Activated CD8-positive, alpha-beta memory T cell treated with anti-CD3 and anti-CD28 coated beads, Interleukin-2, amount 10 ng/mL, durations not matched to agents 7 days and 5 days (primary cell): ENCODE data around the gene IL6. TPM values are rescaled to one million over a fixed set of nuclear protein-coding genes. Genes with fewer than 3 reads are reported as not detected.
"Not testable (repeated sequence)": the region's sequence is repeated elsewhere in the genome, so short reads cannot be mapped to it uniquely, and the experiment has no call there.

Experiments
- ATAC-seq: fragments of 150-1000 bp; cut with Tn5 transposase; one replicate; pipeline ENCODE4 v1.10.0; 2021; ENCODE audit warnings: moderate library complexity
- CTCF ChIA-PET: fragments of 350-600 bp; sonication (Branson Sonifier 250); formaldehyde crosslinking; loops from one replicate; lab custom pipeline; 2021; ENCODE audit warnings: antibody characterized with exemption; lab: Charles Lee
- DNase-seq: peaks from one replicate; pipeline ENCODE4 v3.0.0-alpha.2; 2020
- H3K27ac Mint-ChIP-seq: one replicate; pipeline ENCODE4 v1.8.0; 2021; ENCODE audit warnings: mild to moderate bottlenecking, mixed read lengths
- H3K27me3 Mint-ChIP-seq: one replicate; pipeline ENCODE4 v1.8.0; 2021; ENCODE audit warnings: mixed read lengths
- H3K36me3 Mint-ChIP-seq: one replicate; pipeline ENCODE4 v1.8.0; 2021; ENCODE audit warnings: mild to moderate bottlenecking, mixed read lengths
- H3K4me1 Mint-ChIP-seq: one replicate; pipeline ENCODE4 v1.8.0; 2021; ENCODE audit warnings: mixed read lengths
- H3K4me3 Mint-ChIP-seq: one replicate; pipeline ENCODE4 v1.8.0; 2021; ENCODE audit warnings: mild to moderate bottlenecking, moderate library complexity, mixed read lengths
- H3K9me3 Mint-ChIP-seq: one replicate; pipeline ENCODE4 v1.8.0; 2022; ENCODE audit warnings: low read depth, mixed read lengths
- total RNA-seq, 2 experiments: library from RNA; stranded (reverse); gene quantifications; one replicate each; pipeline ENCODE4 v1.2.3, GENCODE V29; 2021

Gene IL6
- total RNA-seq, 2 experiments from 2014 or later, result 0.66 TPM; not detected in 1

DNA sequence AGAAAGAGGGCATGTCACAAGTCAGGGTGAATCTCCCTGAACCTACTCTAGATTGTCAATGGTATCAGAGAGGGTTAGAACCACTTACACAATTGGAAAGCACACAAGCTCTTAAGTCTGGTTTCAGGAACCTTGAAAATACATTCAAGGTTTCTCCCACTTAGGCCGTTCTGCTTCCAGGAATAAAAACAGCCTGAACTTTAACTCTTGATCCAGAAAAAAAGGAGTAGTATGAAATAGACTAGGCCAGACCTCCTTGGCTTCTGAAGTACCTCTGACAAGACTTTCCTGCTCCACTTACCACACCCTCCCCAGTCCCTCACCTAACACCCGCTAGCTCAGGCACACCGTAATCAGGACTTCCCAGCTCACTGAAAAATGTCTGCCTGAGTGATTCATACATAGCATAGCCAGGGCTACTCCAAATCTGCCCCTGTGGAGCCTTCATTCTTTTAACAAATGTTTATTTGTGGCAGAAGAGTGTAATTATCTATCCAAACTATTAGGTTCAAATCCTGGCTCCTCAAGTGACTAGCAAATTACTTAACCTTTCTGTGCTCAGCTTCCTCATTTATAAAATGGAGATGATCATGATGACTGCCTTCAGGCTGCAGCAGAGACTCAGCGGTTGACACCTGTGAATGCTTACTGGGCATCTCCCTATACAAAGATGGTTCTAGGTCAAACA, 30.3 kb upstream of the IL6 start:
- Mint-ChIP-seq H3K9me3 (no peaks in the 10 kb centered on the region), H3K36me3 (peaks cover 15% of the 10 kb centered on the region), H3K4me3 (no peak overlapping the region), H3K27ac (no peak overlapping the region), H3K4me1 (peaks cover 65% of the 10 kb centered on the region), H3K27me3 (peaks cover 40% of the 10 kb centered on the region)
- ATAC-seq, result no peak
- CTCF ChIA-PET, result interaction anchor here (0.6 to 3.8 kb wide), 8 partner anchors 10 to 956 kb away, joined by 3 to 24 read pairs (median 3); partner anchors contain the start of gene IL6
- DNase-seq, result no peak

DNA sequence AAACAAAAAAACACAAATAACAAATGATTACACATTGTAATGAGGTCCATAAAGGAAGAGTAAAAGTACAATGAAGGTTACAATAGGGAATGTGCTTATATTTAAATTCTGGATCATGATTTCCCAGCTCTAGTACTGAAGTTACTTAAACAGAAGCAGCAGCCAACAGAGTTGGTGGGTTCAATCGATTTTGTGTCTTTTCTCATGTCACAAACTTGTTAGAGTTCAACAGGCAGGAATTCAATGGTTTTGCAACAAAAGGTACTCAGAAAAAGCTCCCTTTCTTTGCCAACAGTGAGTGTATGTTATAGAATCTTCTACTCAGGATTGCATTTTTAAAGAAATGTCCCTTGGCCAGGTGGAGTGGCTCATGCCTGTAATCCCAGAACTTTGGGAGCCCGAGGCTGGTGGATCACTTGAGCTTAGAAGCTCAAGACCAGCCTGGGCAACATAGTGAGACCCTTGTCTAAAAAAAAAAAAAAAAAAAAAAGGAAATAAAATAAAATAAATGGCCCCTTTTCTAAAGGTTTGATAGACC, 29.6 kb upstream of the IL6 start:
- H3K4me1 Mint-ChIP-seq, result peaks cover 67% of the 10 kb centered on the region
- DNase-seq (no peak), ATAC-seq (no peak)
- peaks cover 17% of the 10 kb centered on the region for H3K36me3 Mint-ChIP-seq
- H3K9me3 Mint-ChIP-seq, result no peaks in the 10 kb centered on the region
- no peak overlapping the region for H3K27ac Mint-ChIP-seq
- H3K4me3 Mint-ChIP-seq, result no peak overlapping the region
- H3K27me3 Mint-ChIP-seq, result peaks cover 42% of the 10 kb centered on the region
- CTCF ChIA-PET, result interaction anchor here (0.6 to 3.8 kb wide), 6 partner anchors 10 to 955 kb away, joined by 3 to 24 read pairs (median 4); partner anchors contain the start of gene IL6

DNA sequence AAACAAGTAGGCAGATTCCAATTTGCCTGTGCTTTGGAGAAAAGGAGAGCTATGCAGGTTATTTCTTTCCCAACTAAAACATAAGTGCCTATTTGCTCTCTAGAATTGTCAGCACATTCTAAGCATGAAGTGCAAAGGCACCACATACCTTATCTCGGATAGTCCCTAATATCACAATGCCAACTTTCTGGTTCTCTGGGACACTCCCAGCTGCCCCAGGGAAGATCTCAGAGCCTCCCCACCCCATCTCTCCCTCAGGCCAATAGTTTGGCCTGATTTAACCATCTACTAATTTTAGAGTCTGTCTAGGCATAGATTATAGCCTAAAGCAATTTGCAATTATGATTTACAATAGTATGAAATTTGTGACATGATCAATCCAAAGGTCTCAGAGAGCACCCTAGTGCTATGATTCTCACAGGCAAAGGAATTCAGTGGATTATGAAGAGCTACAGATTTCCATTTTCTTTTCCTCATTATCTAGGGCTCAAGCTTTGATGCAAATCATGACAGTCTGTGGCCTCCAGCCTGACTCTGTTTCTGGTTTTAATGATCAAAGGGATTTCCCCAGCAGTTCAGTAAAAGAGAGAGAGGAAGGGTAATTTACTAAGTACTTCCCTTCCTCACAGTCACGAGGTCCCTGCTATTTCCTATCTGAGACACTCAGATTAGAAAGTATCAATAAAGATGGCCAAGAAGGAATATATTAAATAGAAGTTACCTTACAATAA, 29.0 kb upstream of the IL6 start:
- Mint-ChIP-seq H3K4me1 (peaks cover 67% of the 10 kb centered on the region), H3K9me3 (no peaks in the 10 kb centered on the region)
- DNase-seq, result peak; percentile 53

DNA sequence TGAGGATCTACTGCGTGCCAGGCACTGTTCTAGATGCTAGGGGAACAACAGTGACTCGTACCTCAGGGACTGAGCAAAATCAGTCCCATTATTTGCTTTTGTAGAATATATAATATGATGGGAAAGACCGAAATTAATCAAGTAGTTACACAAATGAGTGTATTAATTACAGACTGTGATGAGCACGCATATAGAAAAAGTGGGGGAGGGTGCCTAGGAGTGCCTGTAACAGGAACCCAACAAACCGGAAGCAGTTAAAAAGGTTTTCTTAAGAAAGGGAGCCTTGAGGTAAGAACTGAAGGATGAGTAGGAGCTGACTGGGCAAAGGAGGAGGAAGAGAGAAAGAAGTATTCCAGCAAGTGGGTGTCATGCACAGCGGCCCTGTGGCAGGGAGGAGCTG, 28.2 kb upstream of the IL6 start:
- CTCF ChIA-PET, result interaction anchor here (1.4 kb wide), 1 partner anchor 28 kb away, joined by 3 read pairs; the partner anchor contains the start of gene IL6
- peaks cover 67% of the 10 kb centered on the region for H3K4me1 Mint-ChIP-seq
- no peak for DNase-seq
- H3K27me3 Mint-ChIP-seq, result peaks cover 40% of the 10 kb centered on the region
- peaks cover 14% of the 10 kb centered on the region for H3K36me3 Mint-ChIP-seq
- ATAC-seq, result peak; percentile 22
- peak overlapping the region; percentile 6 for H3K4me3 Mint-ChIP-seq
- H3K9me3 Mint-ChIP-seq, result no peaks in the 10 kb centered on the region
- H3K27ac Mint-ChIP-seq, result peak overlapping the region; percentile 85

More for the DNA sequence above, 29.0 kb upstream of the IL6 start:
- H3K27me3 Mint-ChIP-seq, result peaks cover 41% of the 10 kb centered on the region
- ATAC-seq, result peak; percentile 77
- H3K36me3 Mint-ChIP-seq, result peaks cover 17% of the 10 kb centered on the region
- peak overlapping the region; percentile 85 for H3K27ac Mint-ChIP-seq
- peak overlapping the region; percentile 6 for H3K4me3 Mint-ChIP-seq
- CTCF ChIA-PET, result interaction anchor here (1.1 to 3.8 kb wide), 3 partner anchors 11 to 34 kb away, joined by 3 to 24 read pairs (median 7); partner anchors contain the start of gene IL6

DNA sequence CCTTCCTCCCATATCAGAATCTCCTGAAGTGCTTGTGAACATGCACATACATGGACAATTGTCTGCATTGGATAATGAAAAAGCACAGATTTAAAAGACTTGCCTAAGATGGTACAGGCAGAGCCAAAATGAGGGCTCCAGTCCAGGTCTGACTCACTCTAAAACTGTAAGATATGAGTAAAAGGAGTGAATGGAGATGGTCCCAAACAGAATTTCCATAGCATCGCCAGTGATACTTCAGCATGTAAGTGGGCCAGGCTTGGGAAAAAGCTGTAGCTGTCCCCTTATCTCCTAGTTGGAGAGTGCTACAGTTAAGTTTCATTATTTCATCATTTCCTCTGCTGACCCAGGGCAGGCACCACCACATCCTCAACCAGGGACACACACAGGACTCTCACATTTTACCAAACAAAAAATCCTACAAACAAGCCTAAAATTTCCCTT, 26.4 kb upstream of the IL6 start:
- H3K4me1 Mint-ChIP-seq, result peaks cover 51% of the 10 kb centered on the region
- CTCF ChIA-PET, result interaction anchor here (0.8 to 2.0 kb wide), 9 partner anchors 11 to 141 kb away, joined by 3 to 7 read pairs (median 4); partner anchors contain the start of gene IL6
- DNase-seq, result peak; percentile 51
- peaks cover 30% of the 10 kb centered on the region for H3K27me3 Mint-ChIP-seq
- peaks cover 11% of the 10 kb centered on the region for H3K36me3 Mint-ChIP-seq
- peak overlapping the region; percentile 73 for H3K27ac Mint-ChIP-seq
- no peak overlapping the region for H3K4me3 Mint-ChIP-seq
- H3K9me3 Mint-ChIP-seq, result no peaks in the 10 kb centered on the region
- peak; percentile 59 for ATAC-seq

DNA sequence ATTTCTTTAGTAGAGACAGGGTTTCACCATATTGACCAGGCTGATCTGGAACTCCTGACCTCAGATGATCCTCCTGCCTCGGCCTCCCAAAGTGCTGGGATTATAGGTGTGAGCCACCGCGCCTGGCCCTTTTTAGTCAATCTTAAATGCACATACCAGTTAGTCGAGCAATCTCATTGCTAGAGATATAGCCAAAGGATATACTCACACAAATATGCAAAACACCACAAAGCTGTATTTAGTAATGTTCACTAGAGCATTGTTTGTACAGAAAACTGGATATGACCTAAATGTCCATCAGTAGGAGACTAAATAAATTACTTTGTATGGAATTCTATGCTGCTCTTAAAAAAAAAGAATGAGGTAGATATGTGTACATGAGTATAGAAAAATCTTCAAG, 24.5 kb upstream of the IL6 start:
- peaks cover 34% of the 10 kb centered on the region for H3K4me1 Mint-ChIP-seq
- H3K4me3 Mint-ChIP-seq, result no peak overlapping the region

DNA sequence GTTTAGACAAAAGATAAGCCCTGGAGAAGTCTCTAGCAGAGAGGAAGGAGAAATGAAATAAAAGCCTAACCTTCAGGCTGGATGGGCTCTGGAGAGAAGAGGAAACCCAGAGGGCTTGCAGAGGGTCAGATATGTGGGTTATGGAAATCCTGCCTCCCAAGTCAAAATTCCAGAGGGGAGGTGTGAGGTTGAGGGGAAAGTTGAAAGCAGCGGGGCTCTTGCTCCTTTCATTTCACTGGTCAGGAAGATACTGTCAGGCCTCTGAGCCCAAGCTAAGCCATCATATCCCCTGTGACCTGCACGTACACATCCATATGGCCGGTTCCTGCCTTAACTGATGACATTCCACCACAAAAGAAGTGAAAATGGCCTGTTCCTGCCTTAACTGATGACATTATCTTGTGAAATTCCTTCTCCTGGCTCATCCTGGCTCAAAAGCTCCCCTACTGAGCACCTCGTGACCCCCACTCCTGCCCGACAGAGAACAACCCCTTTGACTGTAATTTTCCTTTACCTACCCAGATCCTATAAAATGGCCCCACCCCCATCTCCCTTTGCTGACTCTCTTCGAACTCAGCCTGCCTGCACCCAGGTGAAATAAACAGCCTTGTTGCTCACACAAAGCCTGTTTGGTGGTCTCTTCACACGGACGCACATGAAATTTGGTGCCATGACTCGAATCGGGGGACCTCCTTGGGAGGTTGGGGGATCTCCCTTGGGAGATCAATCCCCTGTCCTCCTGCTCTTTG, 23.7 kb upstream of the IL6 start:
- Mint-ChIP-seq H3K27me3 (peaks cover 15% of the 10 kb centered on the region), H3K4me1 (peaks cover 28% of the 10 kb centered on the region)
- H3K4me3 Mint-ChIP-seq, CTCF ChIA-PET, DNase-seq, H3K27ac Mint-ChIP-seq, H3K9me3 Mint-ChIP-seq, H3K36me3 Mint-ChIP-seq, ATAC-seq: not testable (repeated sequence)

More for the DNA sequence above, 24.5 kb upstream of the IL6 start:
- ATAC-seq, result no peak
- no peak for DNase-seq
- CTCF ChIA-PET, result no interaction called here
- peaks cover 8% of the 10 kb centered on the region for H3K36me3 Mint-ChIP-seq
- no peak overlapping the region for H3K27ac Mint-ChIP-seq
- no peaks in the 10 kb centered on the region for H3K9me3 Mint-ChIP-seq
- H3K27me3 Mint-ChIP-seq, result peaks cover 19% of the 10 kb centered on the region

DNA sequence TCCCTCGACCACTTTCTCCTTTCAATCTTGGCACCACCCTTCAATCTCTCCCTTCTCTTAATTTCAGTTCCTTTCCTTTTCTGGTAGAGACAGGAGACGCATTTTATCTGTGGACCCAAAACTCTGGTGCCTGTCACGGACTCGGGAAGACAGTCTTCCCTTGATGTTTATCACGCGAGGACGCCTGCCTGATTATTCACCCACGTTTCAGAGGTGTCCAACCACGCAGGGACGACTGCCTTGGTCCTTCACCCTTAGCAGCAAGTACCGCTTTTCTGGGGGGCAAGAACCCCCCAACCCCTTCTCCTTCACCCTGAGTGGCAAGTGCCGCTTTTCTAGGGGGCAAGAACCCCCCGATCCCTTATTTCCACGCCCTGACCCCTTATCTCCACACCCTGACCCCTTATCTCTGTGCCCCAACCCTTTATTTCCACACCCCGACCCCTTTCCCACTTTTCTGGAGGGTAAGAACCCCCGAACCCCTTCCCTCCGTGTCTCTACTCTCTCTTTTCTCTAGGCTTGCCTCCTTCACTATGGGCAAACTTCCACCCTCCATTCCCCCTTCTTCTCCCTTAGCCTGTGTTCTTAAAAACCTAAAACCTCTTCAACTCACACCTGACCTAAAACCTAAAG, 22.9 kb upstream of the IL6 start:
- ATAC-seq, DNase-seq, CTCF ChIA-PET, H3K4me3 Mint-ChIP-seq, H3K27ac Mint-ChIP-seq, H3K36me3 Mint-ChIP-seq, H3K9me3 Mint-ChIP-seq: not testable (repeated sequence)
- peaks cover 15% of the 10 kb centered on the region for H3K27me3 Mint-ChIP-seq
- H3K4me1 Mint-ChIP-seq, result peaks cover 20% of the 10 kb centered on the region

DNA sequence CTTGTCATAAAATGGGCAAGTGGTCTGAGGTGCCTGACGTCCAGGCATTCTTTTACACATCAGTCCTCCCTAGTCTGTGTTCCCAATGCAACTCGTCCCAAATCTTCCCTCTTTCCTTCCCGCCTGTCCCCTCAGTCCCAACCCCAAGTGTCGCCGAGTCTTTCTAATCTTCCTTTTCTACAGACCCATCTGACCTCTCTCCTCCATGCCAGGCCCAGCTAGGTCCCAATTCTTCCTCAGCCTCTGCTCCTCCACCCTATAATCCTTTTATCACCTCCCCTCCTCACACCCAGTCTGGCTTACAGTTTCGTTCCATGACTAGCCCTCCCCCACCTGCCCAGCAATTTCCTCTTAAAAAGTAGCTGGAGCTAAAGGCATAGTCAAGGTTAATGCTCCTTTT, 22.3 kb upstream of the IL6 start:
- DNase-seq, H3K36me3 Mint-ChIP-seq, H3K27ac Mint-ChIP-seq, CTCF ChIA-PET, ATAC-seq, H3K9me3 Mint-ChIP-seq, H3K4me3 Mint-ChIP-seq: not testable (repeated sequence)
- Mint-ChIP-seq H3K27me3 (peaks cover 15% of the 10 kb centered on the region), H3K4me1 (peaks cover 17% of the 10 kb centered on the region)

DNA sequence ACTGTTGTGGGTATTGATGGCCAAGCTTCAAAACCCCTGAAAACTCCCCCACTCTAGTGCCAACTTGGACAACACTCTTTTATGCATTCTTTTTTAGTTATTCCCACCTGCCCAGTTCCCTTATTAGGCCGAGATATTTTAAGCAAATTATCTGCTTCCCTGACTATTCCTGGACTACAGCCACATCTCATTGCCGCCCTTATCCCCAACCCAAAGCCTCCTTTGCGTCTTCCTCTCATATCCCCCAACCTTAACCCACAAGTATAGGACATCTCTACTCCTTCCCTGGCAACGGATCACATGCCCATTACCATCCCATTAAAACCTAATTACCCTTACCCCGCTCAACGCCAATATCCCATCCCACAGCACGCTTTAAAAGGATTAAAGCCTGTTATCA, 21.1 kb upstream of the IL6 start:
- DNase-seq, CTCF ChIA-PET, H3K9me3 Mint-ChIP-seq, H3K4me1 Mint-ChIP-seq, H3K27ac Mint-ChIP-seq, H3K4me3 Mint-ChIP-seq, H3K36me3 Mint-ChIP-seq, ATAC-seq: not testable (repeated sequence)
- peaks cover 17% of the 10 kb centered on the region for H3K27me3 Mint-ChIP-seq

DNA sequence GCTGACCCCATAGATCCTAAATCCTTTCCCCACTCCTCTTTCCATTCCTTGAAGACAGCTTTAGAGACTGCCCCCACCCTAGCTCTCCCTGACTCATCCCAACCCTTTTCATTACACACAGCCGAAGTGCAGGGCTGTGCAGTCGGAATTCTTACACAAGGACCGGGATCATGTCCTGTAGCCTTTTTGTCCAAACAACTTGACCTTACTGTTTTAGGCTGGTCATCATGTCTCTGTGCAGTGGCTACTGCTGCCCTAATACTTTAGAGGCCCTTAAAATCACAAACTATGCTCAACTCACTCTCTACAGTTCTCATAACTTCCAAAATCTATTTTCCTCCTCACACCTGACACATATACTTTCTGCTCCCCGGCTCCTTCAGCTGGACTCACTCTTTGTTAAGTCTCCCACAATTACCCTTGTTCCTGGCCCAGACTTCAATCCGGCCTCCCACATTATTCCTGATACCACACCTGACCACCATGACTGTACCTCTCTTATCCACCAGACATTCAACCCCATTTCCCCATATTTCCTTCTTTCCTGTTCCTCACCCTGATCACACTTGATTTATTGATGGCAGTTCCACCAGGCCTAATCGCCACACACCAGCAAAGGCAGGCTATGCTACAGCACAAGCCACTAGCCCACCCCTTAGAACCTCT, 19.8 kb upstream of the IL6 start:
- H3K4me1 Mint-ChIP-seq, H3K9me3 Mint-ChIP-seq, H3K36me3 Mint-ChIP-seq, H3K4me3 Mint-ChIP-seq, ATAC-seq, CTCF ChIA-PET, H3K27ac Mint-ChIP-seq, DNase-seq: not testable (repeated sequence)
- peaks cover 25% of the 10 kb centered on the region for H3K27me3 Mint-ChIP-seq

DNA sequence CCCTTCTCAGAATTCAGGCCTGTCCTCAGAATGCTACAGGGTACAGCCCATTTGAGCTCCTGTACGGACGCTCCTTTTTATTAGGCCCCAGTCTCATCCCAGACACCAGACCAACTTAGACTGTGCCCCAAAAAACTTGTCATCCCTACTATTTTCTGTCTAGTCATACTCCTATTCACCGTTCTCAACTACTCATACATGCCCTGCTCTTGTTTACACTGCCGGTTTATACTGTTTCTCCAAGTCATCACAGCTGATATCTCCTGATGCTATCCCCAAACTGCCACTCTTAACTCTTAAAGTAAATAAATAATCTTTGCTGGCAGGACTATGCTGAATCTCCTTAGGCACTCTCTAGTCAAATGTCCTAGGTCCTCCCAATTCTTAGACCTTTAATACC, 18.8 kb upstream of the IL6 start:
- H3K9me3 Mint-ChIP-seq, ATAC-seq, H3K4me1 Mint-ChIP-seq, CTCF ChIA-PET, DNase-seq, H3K27ac Mint-ChIP-seq, H3K36me3 Mint-ChIP-seq, H3K4me3 Mint-ChIP-seq: not testable (repeated sequence)
- peaks cover 27% of the 10 kb centered on the region for H3K27me3 Mint-ChIP-seq
